ENCODE results near the gene OSMR.

DNA sequence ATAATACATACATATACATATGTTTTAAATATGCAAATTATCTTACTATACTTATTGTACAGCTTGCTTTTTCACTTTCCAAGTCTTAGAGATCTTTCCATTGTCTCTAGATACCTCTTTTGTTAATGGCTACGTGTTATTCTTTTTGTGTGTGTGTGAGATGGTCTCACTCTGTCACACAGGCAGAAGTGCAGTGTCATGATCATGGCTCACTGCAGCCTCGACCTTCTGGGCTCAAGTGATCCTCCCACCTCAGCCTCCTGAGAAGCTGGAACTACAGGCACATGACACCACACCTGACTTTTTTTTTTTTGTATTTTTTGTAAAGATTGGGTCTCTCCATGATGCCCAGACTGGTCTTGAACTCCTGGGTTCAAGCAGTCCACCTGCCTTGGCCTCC lies 2.8 kb downstream of the OSMR start:
- TF ChIP-seq, protein P1, sequence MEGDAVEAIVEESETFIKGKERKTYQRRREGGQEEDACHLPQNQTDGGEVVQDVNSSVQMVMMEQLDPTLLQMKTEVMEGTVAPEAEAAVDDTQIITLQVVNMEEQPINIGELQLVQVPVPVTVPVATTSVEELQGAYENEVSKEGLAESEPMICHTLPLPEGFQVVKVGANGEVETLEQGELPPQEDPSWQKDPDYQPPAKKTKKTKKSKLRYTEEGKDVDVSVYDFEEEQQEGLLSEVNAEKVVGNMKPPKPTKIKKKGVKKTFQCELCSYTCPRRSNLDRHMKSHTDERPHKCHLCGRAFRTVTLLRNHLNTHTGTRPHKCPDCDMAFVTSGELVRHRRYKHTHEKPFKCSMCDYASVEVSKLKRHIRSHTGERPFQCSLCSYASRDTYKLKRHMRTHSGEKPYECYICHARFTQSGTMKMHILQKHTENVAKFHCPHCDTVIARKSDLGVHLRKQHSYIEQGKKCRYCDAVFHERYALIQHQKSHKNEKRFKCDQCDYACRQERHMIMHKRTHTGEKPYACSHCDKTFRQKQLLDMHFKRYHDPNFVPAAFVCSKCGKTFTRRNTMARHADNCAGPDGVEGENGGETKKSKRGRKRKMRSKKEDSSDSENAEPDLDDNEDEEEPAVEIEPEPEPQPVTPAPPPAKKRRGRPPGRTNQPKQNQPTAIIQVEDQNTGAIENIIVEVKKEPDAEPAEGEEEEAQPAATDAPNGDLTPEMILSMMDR (IDR thresholded peaks at IDR 0.05), result no peak
- TF ChIP-seq POLR2AphosphoS5 (IDR thresholded peaks at IDR 0.05), result no peak
